Measurements from ENCODE around the gene FRMD6.

The FRMD6 gene

GRCh38 chr14:51651388-51652167, at the start of gene FRMD6:
TSS of gene FRMD6 (plus strand) at chr14:51651910. CDS start at chr14:51689837, 37,927 bp downstream.
- DNase-seq (ENCODE audit: low read depth in 2 of 2) = peak; percentile 50 to 54

GRCh38 chr14:51602310-51602709, 49.4 kb upstream of the FRMD6 start:
- DNase-seq (ENCODE audit: low read depth in 2 of 2) = no peak

DNA sequence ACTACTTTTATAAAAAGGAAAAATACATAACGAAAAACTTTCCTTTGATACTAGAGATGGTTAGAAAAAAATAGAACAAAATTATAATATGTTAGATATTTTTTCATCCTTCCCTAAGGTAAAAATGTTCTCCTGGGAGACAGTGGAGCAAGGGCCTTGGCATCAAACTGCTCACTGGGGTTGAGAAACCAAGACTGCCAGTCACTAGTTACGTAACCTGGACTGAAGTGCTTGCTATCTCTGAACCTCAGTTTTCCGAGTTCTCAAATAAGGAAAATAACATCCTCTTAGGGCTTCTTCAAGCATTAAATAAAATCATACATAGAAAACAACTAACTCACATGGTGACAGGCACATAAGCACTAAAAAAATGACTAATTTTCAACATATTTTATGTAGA, 48.2 kb upstream of the FRMD6 start:
- no peak for DNase-seq (ENCODE audit: low read depth in 2 of 2)

GRCh38 chr14:51604073-51604472, 47.6 kb upstream of the FRMD6 start:
- no peak for DNase-seq (ENCODE audit: low read depth in 2 of 2)

- no peak for DNase-seq (ENCODE audit: low read depth in 2 of 2)
Observed at GRCh38 chr14:51605575-51605974, 46.1 kb upstream of the FRMD6 start.

GRCh38 chr14:51607711-51608110, 44.0 kb upstream of the FRMD6 start:
- no peak for DNase-seq (ENCODE audit: low read depth in 2 of 2)

GRCh38 chr14:51609251-51609954, 42.3 kb upstream of the FRMD6 start:
- DNase-seq (ENCODE audit: low read depth in 2 of 2) = no peak

DNA sequence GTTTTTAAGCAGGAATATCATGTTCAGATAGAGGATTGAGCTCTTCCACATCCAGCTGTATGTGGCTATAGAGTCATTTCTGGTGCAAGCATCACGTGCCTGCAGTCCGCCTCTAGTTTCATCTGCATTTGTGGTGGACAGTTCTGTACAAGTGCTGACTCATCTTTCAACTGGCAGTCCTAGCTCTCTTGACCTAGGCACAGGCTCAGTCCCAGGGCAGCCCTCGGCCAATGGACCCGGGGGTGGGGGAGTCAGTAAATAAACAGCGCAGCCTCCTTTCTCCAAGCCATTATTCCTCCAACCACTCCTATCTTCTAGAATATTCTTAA, 41.8 kb upstream of the FRMD6 start:
- DNase-seq (ENCODE audit: low read depth in 2 of 2) = no peak

- DNase-seq (ENCODE audit: low read depth in 2 of 2) = no peak
Observed at GRCh38 chr14:51610771-51611170, 40.9 kb upstream of the FRMD6 start.

- DNase-seq (ENCODE audit: low read depth in 2 of 2) = no peak
Observed at GRCh38 chr14:51612449-51612848, 39.3 kb upstream of the FRMD6 start.

DNA sequence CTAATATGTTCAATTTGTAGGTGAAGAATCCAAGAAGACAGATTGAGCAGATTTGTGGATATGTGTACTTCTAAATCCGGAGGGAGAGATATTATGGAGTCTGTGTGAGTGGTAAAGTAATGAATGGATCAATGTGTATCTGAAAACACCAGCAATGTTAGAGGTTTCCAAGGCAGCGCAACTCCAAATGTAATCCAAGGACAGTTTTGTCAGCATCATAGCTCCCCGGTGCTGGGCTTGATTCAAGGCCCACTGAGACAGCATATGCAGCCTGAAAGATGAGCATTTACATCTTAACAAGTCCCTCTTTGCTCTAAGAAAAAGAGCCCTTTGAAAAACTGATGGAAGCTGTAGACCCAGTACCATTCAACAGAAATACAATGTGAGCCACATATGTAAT, 38.3 kb upstream of the FRMD6 start:
- no peak for DNase-seq (ENCODE audit: low read depth in 2 of 2)

DNA sequence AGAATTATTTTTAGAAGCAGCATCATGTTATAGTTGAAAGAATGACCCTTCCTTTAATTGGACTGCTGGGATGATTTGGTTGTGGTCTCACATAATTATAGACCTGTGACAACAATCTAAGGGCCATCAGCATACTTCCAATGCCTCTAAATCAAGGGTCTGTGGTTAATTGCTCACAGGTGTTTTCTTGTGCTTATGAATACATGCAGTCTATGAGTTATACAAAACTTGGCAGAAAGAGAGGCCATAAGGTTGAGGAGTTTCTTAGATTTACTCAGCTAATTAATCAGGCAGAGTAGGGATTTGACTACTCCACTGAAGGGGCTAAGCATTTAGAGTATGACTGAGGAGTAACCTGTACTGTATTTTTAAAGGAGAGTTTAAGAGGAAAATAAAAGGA, 37.0 kb upstream of the FRMD6 start:
- no peak for DNase-seq (ENCODE audit: low read depth in 2 of 2)

- DNase-seq (ENCODE audit: low read depth in 2 of 2) = no peak
Observed at GRCh38 chr14:51616256-51616655, 35.5 kb upstream of the FRMD6 start.

DNA sequence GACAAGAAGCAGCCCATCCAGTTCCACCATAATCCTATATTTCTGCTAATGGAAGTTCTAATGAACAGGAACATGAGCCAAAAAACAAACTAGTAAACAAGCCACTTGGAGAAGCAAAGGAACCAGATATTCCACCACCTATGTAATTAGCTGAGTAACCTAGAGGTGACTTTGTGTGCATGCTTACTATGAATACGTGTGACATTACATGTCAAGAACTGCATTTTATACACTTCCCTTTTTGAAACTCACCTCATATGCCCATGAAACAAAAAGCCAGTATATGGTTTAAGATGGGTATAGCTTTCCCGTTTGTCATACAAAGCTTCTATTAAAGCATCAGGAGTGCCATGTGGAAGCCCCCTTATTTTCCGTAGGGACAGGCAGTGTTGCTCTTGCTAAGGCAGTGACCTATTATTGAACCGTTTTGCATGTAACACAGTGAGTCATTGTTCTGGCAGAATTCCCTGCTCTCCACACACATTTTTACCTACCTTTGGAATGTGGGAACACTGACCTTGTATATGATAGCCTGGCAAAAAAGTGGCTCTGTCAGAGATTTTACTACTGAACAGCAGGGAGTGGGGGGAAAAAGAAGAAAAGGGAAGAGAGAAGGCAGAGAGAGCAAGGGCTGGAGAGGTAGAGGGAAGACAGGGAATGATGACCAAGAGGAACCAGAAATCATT, 34.8 kb upstream of the FRMD6 start:
- DNase-seq (ENCODE audit: low read depth in 2 of 2) = no peak

GRCh38 chr14:51619561-51619960, 32.1 kb upstream of the FRMD6 start:
- DNase-seq (ENCODE audit: low read depth in 2 of 2) = no peak

DNA sequence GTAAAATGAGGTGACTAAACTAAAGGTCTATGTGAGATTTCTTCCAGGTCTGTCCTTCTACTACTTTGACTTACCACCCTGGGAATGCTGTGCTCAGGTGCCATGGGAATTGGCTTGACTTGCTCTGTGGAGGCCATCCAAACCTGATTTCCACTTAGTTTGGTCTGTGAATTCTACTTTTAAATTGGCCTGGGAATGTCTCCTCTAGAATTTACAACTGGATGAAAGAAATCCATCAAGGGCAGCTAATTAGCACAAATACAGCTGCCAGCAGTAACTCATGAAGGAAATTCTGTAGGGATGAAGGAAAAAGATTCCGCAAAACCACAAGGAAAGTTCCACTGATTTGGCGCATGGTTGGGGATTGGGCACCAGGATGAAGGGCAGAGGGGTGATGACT, 31.7 kb upstream of the FRMD6 start:
- no peak for DNase-seq (ENCODE audit: low read depth in 2 of 2)

- DNase-seq (ENCODE audit: low read depth in 2 of 2) = no peak
Observed at GRCh38 chr14:51621654-51622053, 30.1 kb upstream of the FRMD6 start.

GRCh38 chr14:51622376-51622775, 29.3 kb upstream of the FRMD6 start:
- DNase-seq (ENCODE audit: low read depth in 2 of 2) = no peak

GRCh38 chr14:51624955-51625569, 26.6 kb upstream of the FRMD6 start:
- DNase-seq (ENCODE audit: low read depth in 2 of 2) = no peak

- no peak for DNase-seq (ENCODE audit: low read depth in 2 of 2)
Observed at GRCh38 chr14:51626185-51626584, 25.5 kb upstream of the FRMD6 start.

DNA sequence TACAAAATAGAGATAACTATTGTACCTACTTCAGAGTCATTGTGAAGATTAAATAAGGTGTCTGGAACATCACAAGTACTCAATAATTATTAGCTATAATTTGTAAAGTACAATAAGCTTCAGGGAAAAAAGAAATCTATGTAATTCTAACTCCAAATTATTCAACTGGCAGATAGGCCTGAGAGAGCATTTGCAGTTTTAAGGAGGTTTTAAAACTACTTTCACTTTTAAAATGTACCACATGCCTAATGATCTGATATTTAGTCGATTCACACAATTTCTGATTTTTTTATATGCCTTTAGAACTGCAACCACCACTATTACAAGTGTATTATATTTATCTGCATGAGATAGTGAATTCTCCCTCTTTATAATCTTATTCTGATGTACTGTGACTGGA, 24.9 kb upstream of the FRMD6 start:
- DNase-seq (ENCODE audit: low read depth in 2 of 2) = no peak

GRCh38 chr14:51627313-51627712, 24.4 kb upstream of the FRMD6 start:
- DNase-seq (ENCODE audit: low read depth in 2 of 2) = no peak

GRCh38 chr14:51628238-51628637, 23.5 kb upstream of the FRMD6 start:
- DNase-seq (ENCODE audit: low read depth in 2 of 2) = no peak
